GM12892 (cell line): ENCODE measurements around the gene KYAT1.

Experiments used
- POLR2A ChIP-seq: IDR thresholded peaks from 2 replicates; pipeline ENCODE4 v1.6.1; 2011; ENCODE audit warnings: low read depth, low read length, control low read depth
- POLR2AphosphoS5 ChIP-seq: IDR thresholded peaks from 2 replicates; pipeline ENCODE4 v1.6.1; 2011; ENCODE audit warnings: low read depth, low read length, control low read depth

DNA sequence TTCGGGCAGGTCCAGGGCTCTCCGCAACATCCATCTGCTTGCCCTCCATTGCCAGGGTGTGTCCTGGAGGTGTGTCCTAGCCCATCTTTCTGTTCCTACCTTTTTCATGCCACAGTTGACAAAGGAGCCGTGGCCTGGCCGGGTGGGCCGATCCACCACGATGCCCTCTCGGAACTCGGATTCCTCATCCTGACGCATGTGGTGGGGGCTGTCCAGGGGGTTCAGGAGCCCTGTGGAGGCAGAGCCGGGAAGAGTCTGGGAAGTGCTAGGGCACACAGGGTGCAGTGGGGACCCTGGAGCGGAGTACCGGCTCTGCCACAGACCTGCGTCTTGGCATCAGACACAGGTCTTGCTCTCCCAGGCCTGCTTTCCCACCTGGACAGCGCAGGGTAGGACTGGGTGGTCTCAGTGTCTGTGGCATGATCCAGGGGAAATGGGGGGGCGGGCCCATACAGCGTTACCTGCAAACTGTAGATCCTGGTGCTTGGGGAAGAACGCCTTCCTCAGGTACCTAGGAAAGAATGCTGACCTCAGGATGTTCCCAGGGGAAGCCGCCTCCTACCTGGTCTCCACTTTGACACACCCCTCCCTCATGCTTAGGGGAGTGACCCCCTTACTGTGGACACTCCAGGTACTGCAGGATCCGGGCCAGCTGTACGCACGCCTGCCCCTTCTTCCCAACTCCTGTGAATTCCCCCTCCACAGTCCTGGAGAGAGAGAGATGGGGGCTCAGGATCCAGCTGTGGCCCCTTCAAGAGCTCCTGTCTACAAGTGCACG, 55.6 kb downstream of the KYAT1 start:
- TF ChIP-seq POLR2AphosphoS5 (no peak), POLR2A (no peak)
